Fibroblast of skin of right quadriceps (primary cell): ENCODE results near the gene FLNB.

Experiments used
- DNase-seq: peaks from one replicate; pipeline ENCODE4 v3.0.0-alpha.2; 2013

Gene FLNB

DNA sequence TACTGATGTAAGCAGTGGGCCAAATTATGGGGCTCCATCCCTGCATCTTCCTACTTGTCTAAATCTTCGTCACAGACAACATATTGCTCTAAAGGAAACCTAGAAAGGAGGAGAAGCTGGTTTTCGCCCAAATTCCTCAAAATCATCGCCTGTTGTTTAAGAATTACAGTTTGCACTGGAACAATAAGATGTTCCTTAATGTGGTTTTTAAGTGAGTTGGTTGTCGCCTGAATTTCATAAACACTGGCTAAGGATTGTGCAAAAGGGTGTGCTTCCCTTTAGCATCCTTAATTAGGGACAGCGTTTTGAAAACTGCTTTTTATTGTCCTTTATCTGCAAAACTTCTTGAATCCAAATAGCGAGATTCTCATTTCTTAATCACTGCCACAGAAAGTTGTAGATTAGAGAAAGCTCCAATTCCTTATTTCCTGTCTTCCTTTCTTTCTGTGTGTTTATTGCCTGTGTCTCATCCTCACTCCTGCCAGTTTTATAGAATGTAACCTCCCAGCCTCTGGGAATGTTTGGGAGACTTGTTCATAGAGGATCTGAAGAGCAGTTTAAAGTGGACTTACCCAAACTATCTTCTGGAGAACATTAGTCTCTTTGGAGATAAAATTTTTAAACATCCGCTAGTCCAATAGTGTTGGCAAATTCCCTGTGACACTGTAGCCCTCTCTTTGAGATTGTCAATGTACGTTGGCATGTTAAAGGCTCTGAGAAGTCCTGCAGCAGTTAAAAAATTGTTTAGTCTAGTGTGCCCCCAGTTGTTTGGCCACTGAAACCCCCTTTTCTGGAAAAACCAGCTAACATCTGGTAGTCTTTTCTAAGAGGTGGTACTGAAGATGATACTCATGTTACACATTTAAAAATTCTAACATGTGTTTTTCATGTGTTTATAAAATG, 50.4 kb downstream of the FLNB start:
- peak; percentile 91 for DNase-seq

DNA sequence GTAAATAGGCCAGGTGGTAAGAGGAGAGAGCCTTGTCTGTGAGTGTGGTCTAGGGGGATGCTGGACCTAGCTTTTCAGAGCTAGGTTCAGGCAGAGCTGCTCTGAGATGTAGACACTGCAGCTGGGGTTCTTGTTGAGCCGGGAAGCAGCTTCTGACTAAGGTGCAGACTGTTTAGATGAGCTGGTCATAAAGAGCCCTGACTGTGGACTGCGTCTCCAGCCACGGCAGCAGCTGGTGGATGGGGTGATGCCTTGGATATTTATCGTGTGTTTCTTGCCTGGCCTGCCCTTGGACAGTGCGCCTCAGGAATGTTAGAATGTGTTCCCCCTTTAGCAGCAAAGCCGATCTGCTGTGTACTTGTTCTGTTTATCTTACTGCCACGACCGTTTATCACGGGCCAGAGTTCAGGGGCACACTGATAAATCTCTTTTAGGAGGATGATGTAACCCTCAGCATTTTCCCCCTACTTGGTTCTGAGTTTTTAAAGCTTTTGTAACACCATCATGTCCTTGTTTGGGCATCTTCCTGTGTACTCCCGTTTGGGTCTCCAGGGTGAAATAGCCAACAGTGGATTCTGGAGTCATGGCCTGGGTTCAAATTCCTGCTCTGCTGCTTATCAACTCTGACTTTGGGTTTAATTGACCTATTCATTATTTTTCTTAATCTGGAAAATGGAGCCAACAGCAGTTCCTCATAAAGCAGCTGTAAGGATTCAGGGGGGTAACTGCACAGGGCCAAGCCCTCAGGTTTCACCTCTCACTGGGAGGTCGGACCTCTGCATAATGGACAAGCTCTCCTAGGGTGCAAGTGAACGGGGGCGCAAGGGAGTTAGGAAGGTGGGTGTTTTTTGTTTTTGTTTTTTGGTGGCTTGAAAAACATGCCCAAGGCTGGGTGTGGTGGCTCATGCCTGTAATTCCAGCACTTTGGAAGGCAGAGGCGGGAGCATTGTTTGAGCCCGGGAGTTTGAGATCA, 51.4 kb downstream of the FLNB start:
- DNase-seq, result peak; percentile 82

DNA sequence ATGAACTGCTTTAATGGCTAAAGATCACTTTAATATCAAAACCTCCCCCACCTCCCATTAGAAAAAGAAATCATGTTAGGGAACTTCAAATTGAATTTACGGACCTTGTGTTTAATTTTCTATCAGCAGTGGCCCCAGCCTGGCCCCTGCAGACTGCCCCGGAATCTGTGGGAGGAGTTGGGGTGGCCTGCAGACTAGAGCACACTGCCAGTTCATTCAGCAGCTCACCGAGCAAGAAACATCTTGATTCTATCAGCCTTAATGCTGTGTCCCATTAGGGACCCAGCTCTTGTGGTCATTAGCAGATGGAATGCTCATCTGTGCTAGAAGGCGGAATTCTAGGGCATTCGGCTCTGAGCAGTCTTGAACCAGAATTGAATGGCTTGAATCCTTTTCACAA, 54.2 kb downstream of the FLNB start:
- peak; percentile 85 for DNase-seq

DNA sequence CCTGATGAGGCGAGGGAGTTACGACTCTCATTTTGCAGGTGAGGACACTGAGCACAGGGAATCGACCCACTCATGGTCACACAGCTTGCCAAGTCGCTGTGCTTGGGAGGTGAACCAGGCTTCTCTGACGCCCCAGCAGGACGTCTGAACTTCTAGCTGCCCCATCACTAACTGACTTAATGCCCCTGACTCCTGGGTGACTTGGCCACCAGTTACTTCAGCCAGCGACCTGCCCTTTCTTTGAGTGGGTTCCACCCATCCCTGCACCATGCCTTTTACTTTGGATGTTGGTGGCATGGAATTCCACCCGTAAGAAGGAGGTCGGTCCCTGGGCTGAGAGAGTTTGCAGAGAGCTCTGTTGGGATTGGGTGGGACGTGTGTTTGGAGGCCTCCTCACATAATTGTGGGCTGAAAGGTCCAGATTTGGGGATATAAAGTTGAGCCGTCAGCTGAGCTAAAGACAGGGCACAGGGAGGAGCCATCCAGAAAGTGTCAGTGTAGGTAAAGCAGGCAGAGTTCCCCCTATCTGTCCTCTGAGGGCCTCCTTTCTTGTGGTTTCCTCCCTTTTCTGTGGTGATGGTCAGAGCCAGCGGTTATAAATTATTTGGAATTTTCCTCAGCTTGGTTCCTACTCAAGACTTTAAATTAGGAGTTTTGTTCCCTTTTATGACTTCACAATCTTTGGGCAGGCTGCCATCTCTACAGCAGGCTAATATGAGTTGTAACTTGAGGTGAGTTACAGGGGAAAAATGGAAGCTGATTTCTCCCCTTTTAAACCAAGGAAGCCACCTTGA, 55.0 kb downstream of the FLNB start:
- peak; percentile 94 for DNase-seq

DNA sequence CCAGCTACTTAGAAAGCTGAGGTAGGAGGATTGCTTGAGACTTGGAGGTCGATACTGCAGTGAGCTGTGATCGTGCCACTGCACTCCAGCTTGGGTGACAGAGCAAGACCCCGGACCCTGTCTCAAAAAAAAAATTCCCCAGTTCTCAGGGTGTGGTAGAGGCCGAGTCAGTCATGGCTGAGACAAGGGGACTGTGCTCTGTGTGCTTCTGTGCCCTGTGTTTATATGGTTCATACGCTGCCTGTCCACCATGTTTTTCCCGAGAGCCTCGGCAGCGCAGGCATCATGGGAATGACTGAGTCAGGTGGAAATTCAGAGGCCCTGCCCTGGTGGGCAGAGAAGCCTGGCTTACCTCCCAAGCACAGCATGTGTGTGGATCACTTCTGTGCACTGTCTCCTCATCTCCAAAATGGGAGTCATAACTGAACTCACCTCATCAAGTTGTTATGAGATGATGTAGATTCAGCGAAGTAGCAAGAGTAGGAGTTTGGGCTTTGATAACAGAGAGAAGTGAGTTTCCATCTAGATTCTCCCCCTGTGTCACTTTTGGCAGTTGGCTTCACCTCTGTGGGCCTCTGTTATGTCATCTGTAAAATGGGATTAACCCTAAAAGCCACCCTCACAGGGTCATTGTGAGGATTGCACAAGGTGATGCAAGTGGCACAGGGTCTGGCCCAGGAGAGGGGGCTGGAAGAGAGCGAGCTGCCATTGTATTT, 56.9 kb downstream of the FLNB start:
- DNase-seq, result no peak

DNA sequence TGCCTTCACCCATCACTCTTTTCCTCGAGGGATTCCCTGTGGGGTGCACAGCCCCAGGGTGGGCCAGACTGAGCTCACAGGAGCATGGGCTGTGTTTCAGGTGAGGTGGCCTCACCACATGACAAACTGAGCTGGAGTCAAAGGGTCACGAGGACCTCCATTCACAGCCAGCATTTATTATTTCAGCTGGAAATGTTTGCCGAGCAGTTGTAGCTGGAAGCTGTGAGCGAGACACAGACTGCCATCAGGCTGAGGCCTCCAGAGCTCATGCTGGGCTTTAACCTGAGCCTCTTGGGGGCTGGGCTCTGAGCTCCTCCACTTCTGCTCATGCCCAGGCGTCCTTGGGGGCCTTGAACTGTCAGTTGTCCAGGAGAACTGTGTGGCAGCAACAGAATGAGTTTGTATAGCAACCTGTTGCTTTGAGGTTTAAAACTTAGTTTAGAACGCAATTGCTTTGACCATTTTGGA, 57.5 kb downstream of the FLNB start:
- no peak for DNase-seq

DNA sequence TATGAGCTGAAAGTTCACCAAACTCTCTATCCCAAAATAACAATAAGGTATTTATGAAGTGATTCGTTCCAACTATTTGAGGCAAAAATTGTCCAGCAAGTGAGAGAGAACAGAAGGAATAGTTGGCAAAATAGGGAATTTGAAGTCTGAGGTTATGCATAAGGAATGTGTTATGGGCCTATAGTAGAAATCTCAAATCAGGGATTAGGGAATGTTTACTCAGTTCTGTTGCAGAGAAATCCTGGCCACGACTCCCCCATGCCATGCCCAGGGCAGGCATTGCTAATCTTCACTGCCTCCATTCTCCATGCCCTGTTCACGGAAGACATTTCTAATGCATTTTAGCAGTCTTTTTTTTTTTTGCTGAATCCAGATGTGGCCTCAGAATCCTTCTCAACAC, 58.6 kb downstream of the FLNB start:
- DNase-seq, result peak; percentile 89

DNA sequence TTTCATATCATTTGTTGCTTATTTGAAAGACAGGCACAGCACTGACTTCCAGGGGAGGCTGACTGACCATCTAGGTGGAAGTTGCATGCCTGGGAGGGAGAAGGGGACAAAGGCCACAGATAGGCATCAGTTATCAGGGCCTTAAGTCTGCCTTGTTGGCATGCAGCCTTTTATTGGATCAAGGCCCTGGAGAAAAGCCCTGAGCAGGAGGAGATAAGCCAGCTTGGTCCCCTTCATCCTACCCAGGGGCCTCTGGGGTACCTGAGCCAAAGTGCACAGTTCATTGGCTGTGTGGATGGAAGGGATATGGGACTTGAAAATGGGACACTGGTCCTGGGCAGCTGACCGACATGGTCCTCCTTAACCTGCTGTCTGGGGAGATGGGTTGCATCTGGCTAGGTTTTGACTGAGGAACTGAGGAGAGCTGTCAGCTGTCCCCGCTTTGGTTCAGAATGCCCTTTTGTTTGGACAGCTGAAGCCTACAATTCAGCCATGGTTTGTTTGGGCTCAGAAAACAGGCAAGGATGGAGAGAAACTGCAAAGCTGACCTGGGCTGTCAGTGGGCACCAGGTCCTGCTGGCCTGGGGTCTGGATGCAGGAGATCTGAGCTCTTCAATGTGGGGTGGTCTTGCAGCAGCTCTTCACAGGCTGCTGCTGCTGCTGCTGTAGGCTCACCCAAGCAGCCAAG, 60.0 kb downstream of the FLNB start:
- no peak for DNase-seq

DNA sequence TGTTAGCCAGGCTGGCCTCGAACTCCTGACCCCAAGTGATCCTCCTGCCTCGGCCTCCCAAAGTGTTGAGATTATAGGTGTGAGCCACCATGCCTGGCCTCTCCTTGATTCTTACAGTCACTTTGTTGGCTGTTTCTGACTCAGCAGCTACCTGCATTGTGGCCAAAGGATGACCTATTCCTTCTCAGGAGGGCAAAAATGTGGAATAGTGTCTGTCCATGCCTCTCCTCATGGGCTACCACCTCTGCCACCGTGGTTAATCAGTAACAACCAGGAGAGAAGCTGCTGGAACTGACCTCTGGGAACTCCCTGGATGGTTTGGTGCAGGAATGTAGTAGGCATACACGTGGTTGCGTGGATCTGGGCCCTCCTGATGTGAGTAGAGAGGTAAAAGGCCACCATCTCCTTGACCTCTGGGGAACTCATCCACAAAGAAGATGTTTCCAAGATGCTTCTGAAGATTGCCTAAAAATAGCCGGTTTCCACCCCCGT, 63.3 kb downstream of the FLNB start:
- DNase-seq, result no peak

DNA sequence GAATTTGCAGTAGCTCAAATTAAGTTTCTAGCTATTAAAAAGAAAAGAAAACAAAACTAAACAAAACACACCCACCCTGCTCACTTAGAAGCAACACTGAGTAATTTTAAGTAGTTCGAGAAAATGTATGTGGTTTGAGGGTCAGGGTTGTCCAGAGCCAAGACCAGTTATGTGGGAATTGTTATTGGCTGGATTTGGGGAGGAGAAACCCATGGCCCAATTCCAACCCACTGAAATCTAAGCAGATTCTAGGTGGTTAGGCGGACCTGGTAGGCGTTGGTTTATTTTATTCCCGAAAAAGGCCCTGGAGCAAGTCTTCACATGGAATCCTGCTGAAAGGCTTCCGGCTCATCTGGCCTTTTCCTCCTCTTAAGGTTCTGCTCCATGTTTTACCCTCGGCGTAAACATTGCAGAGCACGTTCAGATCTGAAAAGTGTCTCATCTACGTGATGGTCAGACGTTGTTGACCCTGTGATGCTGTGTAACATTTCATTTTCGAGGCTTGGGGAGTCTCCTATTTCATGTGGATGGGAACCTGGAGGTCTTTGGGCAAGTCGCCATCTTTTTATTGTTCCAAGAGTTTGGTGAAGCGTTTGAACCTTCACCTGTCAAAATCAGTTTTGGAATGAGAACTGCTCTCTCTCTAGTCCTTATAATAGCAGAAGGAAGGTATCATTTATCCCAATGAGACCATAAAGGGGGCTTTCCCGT, 64.0 kb downstream of the FLNB start:
- DNase-seq, result peak; percentile 77

DNA sequence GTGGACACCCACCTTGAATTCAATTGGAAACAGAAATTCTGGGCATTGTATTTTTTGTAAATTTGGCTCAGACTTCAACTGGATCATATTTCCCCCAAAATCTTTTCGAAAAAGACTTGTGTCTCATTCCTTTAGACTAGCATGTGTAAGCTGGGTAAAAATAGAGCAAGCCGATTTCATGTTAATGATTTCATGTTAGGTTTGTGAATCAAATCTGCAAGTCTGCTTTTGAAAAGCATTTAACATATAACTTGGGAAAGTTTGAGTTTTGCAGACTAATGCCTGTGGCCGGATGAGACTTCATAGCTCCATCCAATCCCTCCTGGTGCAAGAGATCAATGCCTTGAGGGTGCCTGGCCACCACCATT, 64.5 kb downstream of the FLNB start:
- no peak for DNase-seq

DNA sequence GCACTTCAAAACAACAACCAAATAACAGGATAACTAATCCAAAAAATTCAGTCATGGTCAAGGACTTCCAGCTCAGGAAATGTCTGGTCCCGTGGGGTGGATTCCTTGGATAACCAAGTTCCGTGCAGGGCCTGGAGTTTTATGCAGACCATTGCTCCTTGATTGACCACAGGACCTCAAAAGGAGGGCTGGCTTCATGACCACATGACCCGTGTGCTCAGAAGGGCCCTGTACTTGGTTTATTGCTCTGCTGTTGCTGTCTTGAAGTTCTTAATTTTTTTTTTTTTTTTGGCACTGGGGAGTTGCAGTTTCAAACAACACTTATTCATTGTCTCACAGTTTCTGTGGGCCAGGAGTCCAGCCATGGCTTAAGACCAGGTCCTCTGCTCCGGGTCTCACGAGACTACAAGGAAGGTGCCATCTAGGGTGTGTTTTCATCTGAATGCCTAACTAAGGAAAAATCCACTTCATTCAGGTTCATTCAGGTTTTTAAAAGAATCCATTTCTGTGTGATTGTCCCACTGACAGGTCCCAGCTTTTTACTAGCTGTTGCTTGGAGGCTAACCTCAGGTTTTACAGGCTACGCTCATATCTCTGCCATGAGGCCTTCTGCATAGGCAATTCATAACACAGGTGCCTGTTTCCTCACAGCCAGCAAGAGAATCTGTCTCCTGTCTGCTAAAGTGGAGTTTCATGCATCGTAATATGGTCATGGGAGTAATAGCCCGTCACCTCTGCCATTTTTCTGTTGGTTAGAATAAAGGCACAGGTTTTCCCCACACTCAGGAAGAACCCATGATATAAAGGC, 65.3 kb downstream of the FLNB start:
- DNase-seq, result peak; percentile 22

DNA sequence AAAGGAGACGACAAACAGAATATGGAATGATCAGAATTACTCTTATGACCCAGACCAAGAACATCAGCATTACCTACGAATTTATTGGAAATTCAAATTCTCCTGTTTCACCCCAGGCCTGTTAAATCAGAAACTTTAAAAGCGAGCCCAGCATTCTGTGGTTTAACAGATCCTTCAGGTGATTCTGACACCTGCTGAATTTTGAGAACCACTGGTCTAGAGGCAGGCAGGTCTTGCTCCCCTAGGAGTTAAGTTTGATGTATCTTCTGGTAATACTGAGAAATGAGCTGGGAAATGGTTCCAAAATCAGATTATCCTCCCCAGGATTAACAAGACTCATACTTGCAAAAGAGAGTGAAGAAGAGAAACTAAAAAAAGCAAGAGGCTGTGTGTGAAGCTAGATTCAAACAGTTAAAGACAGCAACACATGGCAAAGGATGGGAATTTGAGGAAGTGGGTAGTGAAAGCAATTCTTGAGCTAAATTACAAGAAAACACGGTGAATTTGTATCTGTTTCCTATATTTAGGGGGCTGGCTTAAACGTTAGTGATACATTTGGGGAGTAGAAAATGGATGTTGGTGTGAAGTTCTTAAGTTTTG, 66.0 kb downstream of the FLNB start:
- no peak for DNase-seq

DNA sequence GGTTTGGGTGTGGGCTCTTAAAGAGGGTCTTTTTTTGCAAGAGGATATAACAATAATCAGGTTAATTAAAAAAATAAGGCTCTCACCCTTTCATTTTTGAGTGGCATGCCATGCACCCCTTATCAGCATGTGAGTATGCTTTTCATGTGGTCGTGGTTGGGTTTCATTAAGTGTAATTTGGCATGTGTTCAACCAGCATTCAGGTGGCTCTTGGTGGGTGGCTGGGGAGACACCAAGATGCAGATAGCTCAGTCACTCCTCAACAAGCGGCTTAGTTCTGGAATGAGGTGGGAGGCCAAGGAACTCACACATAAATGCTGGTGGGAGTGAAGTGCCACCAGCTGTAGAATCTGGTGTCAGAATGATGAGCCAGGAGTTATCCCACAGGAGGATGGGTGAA, 66.8 kb downstream of the FLNB start:
- no peak for DNase-seq

DNA sequence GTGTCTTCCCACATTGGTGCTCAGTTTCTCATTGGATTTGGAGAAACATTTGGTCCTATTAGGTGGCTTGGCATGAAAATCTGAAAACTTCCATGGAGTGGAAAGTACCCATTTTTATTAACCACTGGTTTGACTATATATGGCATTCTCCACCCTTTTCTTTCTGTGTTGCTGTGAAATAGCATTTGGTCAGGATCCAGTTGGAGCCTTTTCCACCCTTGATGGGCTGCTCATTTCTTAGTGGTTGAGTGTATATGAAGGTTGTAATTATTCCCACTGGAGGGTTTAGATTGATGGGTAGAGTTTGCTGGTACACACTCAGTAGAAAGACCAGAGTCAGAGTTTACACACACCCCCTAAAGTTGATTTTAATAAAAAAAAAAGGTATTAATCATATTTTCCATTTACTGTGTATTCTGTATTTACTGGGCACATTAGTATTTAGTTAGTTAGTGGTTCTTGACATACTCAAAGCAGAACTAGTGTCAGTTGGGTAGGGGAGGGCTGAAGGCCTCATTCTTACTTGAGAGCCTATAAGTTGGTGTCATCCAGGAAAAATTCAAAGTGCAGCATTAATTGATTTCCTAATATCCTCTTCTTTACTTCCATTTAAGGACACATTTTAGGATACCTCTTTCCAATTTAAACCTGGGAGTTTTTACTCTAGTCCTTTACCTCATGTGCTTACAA, 69.5 kb downstream of the FLNB start:
- peak; percentile 49 for DNase-seq

DNA sequence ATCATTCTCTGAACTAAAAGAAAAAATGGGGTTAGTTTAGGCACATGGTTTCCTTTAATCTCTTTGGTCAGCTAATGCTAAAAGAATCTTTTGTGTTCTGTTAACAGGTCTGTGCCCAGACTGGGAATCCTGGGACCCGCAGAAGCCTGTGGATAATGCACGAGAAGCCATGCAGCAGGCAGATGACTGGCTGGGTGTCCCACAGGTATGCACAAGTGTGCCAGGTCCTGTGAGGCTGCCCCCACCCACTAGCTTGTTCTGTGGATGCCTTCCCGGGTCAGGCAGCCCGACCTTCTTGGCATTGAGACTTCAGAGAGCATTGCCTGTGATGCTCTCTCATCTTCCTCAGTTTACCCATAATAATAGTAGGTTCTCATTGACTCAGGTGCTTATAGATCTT, 70.4 kb downstream of the FLNB start:
- no peak for DNase-seq

DNA sequence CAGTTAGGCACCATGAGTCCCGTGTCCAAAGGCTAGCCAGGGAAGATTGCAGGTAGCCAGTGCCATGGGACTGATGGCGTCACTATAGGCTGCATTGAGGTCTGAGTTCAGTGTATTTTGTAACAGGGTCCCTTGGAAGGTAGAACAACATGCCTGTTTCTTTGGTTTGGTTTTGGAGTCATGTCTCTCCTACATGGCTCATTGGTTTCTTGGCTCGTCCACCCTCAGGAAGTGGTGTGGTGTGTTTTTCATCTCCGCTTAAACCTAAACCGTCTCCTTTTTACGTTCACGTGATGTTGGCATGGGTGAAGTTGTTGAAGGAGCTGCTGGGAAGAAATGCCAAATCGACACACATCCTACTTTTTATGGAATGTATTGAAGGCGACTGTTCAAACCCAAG, 71.6 kb downstream of the FLNB start:
- no peak for DNase-seq

DNA sequence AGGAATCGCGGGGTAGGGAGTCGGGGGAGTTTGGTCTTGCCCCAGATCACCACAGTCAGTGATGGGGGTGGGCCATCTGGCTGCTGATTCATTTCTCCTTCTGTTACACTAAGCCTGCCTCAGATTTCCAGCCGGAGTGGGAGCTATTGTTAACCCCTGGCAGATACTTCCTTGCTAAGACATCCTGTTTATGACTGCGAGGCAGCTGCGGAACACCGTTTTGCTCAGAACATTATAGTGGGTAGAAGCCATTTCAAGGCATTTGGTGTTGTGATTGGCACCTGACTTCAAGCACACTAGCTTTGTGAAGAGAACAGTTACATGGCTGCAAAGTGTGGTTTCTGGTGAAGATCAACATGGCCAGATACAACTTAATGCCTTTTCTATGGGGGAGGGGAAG, 73.8 kb downstream of the FLNB start:
- peak; percentile 83 for DNase-seq

DNA sequence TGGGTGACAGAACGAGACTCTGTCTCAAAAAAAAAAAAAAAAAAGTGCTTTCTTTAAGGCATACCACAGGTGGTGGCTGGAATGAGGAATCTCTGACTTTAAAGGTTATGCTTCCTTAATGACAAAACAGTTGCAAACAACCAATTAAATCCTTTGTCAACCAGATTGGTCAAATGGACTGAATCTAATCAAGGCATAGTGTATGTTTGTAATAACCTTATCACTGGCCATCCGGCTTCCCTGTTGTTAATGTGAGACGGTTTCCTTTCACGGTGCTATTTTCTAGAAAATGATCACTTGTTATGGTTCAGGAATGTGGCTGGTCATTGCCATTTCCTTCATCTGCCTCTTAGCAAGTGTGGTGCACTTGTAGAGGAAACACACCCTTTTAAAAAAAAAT, 75.9 kb downstream of the FLNB start:
- DNase-seq, result no peak
